PFSK-1 (cell line): Measurements from ENCODE around the gene MYO1D.

Source experiments
- FOXP2 ChIP-seq: optimal IDR thresholded peaks from 2 replicates; pipeline ENCODE3; 2011; ENCODE audit warnings: borderline replicate concordance, control low read depth, inconsistent platforms; ENCODE audit not compliant: insufficient read depth; ENCODE audit errors: extremely low read length, extremely low read depth
- POLR2AphosphoS5 ChIP-seq: IDR thresholded peaks from 2 replicates; pipeline ENCODE4 v1.6.1; 2012; ENCODE audit warnings: low read depth, mild to moderate bottlenecking, control low read depth, low read length, moderate library complexity
- SIN3A ChIP-seq: IDR thresholded peaks from 2 replicates; pipeline ENCODE4 v1.6.1; 2012; ENCODE audit warnings: mild to moderate bottlenecking, low read length, moderate library complexity, borderline replicate concordance; ENCODE audit not compliant: insufficient read depth
- TAF1 ChIP-seq: IDR thresholded peaks from 2 replicates; pipeline ENCODE4 v1.6.1; 2012; ENCODE audit warnings: low read length, control low read depth, borderline replicate concordance; ENCODE audit not compliant: insufficient read depth
- TF ChIP-seq, protein P1 (sequence below), 2 experiments: IDR thresholded peaks; 2 replicates each; pipeline versions ENCODE4 v1.6.1 to v1.8.0; 2011 to 2012; ENCODE audit warnings: low read depth in 2 of 2, low read length in 2 of 2, control low read depth in 1 of 2, inconsistent platforms in 1 of 2, mild to moderate bottlenecking in 1 of 2, moderate library complexity in 1 of 2; ENCODE audit not compliant: insufficient read depth in 1 of 2

MYO1D gene

GRCh38 chr17:32445074-32445415, 431.9 kb downstream of the MYO1D start:
- TF ChIP-seq, protein P1, sequence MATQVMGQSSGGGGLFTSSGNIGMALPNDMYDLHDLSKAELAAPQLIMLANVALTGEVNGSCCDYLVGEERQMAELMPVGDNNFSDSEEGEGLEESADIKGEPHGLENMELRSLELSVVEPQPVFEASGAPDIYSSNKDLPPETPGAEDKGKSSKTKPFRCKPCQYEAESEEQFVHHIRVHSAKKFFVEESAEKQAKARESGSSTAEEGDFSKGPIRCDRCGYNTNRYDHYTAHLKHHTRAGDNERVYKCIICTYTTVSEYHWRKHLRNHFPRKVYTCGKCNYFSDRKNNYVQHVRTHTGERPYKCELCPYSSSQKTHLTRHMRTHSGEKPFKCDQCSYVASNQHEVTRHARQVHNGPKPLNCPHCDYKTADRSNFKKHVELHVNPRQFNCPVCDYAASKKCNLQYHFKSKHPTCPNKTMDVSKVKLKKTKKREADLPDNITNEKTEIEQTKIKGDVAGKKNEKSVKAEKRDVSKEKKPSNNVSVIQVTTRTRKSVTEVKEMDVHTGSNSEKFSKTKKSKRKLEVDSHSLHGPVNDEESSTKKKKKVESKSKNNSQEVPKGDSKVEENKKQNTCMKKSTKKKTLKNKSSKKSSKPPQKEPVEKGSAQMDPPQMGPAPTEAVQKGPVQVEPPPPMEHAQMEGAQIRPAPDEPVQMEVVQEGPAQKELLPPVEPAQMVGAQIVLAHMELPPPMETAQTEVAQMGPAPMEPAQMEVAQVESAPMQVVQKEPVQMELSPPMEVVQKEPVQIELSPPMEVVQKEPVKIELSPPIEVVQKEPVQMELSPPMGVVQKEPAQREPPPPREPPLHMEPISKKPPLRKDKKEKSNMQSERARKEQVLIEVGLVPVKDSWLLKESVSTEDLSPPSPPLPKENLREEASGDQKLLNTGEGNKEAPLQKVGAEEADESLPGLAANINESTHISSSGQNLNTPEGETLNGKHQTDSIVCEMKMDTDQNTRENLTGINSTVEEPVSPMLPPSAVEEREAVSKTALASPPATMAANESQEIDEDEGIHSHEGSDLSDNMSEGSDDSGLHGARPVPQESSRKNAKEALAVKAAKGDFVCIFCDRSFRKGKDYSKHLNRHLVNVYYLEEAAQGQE (IDR thresholded peaks at IDR 0.05; ENCODE audit: insufficient read depth in 1 of 2, low read depth in 2 of 2, low read length in 2 of 2), result no peak
- TF ChIP-seq TAF1 (no peak), FOXP2 (no peak), SIN3A (0 out of 2 replicates have a peak, but pooled peaks have one; percentile 25), POLR2AphosphoS5 (no peak)

- TF ChIP-seq TAF1 (peak; percentile 91), POLR2AphosphoS5 (peak; percentile 83), SIN3A (peak; percentile 46; the same call in 1 of the 2 replicates), FOXP2 (peak; percentile 70)
- TF ChIP-seq, protein P1 (IDR thresholded peaks at IDR 0.05; ENCODE audit: insufficient read depth in 1 of 2, low read depth in 2 of 2, low read length in 2 of 2), result no peak
Observed at GRCh38 chr17:32444301-32445073, 432.4 kb downstream of the MYO1D start, which contains the start of gene PSMD11. TSS of gene PSMD11 (plus strand) at chr17:32444510. CDS start at chr17:32444524, 14 bp downstream.

- TF ChIP-seq TAF1 (no peak), POLR2AphosphoS5 (no peak), FOXP2 (no peak)
Observed at GRCh38 chr17:32443827-32444300, 433.1 kb downstream of the MYO1D start.
